H1 (cell line): ENCODE measurements around the gene COX7A2. TPM values are rescaled to one million over a fixed set of nuclear protein-coding genes. Genes with fewer than 3 reads are reported as not detected.

Experiments used
- CTCF ChIA-PET: fragments of 300-600 bp; sonication (Branson Sonifier 250); formaldehyde crosslinking; loops from one replicate; lab custom pipeline; 2021; ENCODE audit not compliant: partially characterized antibody; lab: Charles Lee
- POLR2A ChIA-PET: fragments of 300-600 bp; sonication (Branson Sonifier 250); formaldehyde crosslinking; loops from one replicate; lab custom pipeline; 2021; ENCODE audit warnings: inconsistent platforms; ENCODE audit not compliant: partially characterized antibody; lab: Charles Lee
- DNase-seq, 2 experiments: peaks; one replicate each; pipeline versions ENCODE4 v3.0.0 to v3.0.0-alpha.2; 2010 to 2022; ENCODE audit warnings: low spot score in 2 of 2, low read depth in 1 of 2, mixed read lengths in 1 of 2
- FAIRE-seq: peaks from 2 replicates; lab custom pipeline; 2011; peaks lifted over from hg19 to GRCh38; lab: Jason Lieb, UNC
- H2AFZ ChIP-seq: 2 replicates; pipeline ENCODE4 v1.8.1; 2012; ENCODE audit warnings: low read length, inconsistent platforms
- H2AK5ac ChIP-seq: 2 replicates; pipeline ENCODE4 v1.6.1; 2013; ENCODE audit warnings: low read depth, low read length
- H2BK120ac ChIP-seq: replicated peaks from 2 replicates; pipeline ENCODE3; 2013; ENCODE audit warnings: low read depth, low read length, inconsistent platforms
- H2BK12ac ChIP-seq: 2 replicates; pipeline ENCODE4 v1.6.1; 2013; ENCODE audit warnings: low read depth, low read length
- H2BK15ac ChIP-seq: 2 replicates; pipeline ENCODE4 v1.6.1; 2013; ENCODE audit warnings: low read length
- H2BK20ac ChIP-seq: 2 replicates; pipeline ENCODE4 v1.6.1; 2013; ENCODE audit warnings: low read length
- H2BK5ac ChIP-seq: 2 replicates; pipeline ENCODE4 v1.6.1; 2013; ENCODE audit warnings: low read depth, low read length
- H3K14ac ChIP-seq: 2 replicates; pipeline ENCODE4 v1.6.1; 2013; ENCODE audit warnings: inconsistent platforms; ENCODE audit not compliant: insufficient read length
- H3K18ac ChIP-seq: 2 replicates; pipeline ENCODE4 v1.6.1; 2013; ENCODE audit warnings: low read length; ENCODE audit errors: extremely low read depth
- H3K23ac ChIP-seq: 2 replicates; pipeline ENCODE4 v1.6.1; 2013; ENCODE audit warnings: inconsistent platforms; ENCODE audit not compliant: insufficient read length
- H3K23me2 ChIP-seq: 2 replicates; pipeline ENCODE4 v1.6.1; 2013; ENCODE audit warnings: low read depth, low read length
- H3K27ac ChIP-seq: 2 replicates; pipeline ENCODE4 v1.6.1; 2011; ENCODE audit warnings: low read depth, low read length, inconsistent platforms
- H3K27me3 ChIP-seq, 4 experiments: replicated peaks in 1 of 4; 1 replicate in 1 of 4; 2 replicates in 3 of 4; pipeline versions ENCODE4 v1.6.1 to v1.8.1; 2011 to 2013; ENCODE audit warnings: low read length in 3 of 4, mild to moderate bottlenecking in 3 of 4, inconsistent platforms in 2 of 4, mixed read lengths in 2 of 4, moderate library complexity in 1 of 4; ENCODE audit not compliant: control insufficient read depth in 3 of 4, insufficient read depth in 3 of 4; ENCODE audit errors: extremely low read depth in 1 of 4
- H3K36me3 ChIP-seq, 4 experiments: 2 replicates each; pipeline versions ENCODE4 v1.6.1 to v1.8.1; 2011 to 2013; ENCODE audit warnings: mild to moderate bottlenecking in 4 of 4, low read length in 3 of 4, moderate library complexity in 2 of 4, control low read depth in 1 of 4, inconsistent platforms in 1 of 4; ENCODE audit not compliant: insufficient read depth in 4 of 4, control insufficient read depth in 2 of 4
- H3K4ac ChIP-seq: replicated peaks from 2 replicates; pipeline ENCODE3; 2013; ENCODE audit warnings: low read length, low read depth, mixed read lengths, inconsistent platforms; ENCODE audit not compliant: insufficient read length
- H3K4me1 ChIP-seq, 4 experiments: replicated peaks in 1 of 4; 1 replicate in 1 of 4; 2 replicates in 3 of 4; pipeline versions ENCODE4 v1.6.1 to v1.8.1; 2011 to 2013; ENCODE audit warnings: low read length in 3 of 4, inconsistent platforms in 2 of 4, mixed read lengths in 1 of 4; ENCODE audit not compliant: insufficient read depth in 4 of 4, control insufficient read depth in 3 of 4
- H3K4me2 ChIP-seq, 2 experiments: 2 replicates each; pipeline versions ENCODE4 v1.6.1 to v1.8.1; 2011 to 2013; ENCODE audit warnings: low read depth in 2 of 2, low read length in 2 of 2, control low read depth in 1 of 2, inconsistent platforms in 1 of 2, mild to moderate bottlenecking in 1 of 2; ENCODE audit not compliant: insufficient read depth in 1 of 2
- H3K4me3 ChIP-seq, 4 experiments: fragments of 200-600, 300-600 bp in 1 of 4; sonication (generic), shearing (Covaris generic), sonication (Bioruptor Twin) in 1 of 4; 2 replicates each; pipeline versions ENCODE4 v1.5.1 to v1.8.1; 2011 to 2016; ENCODE audit warnings: low read length in 4 of 4, low read depth in 3 of 4, control low read depth in 2 of 4, inconsistent platforms in 2 of 4, mild to moderate bottlenecking in 2 of 4, mixed read lengths in 1 of 4, moderate library complexity in 1 of 4; ENCODE audit not compliant: insufficient read depth in 2 of 4; ENCODE audit errors: extremely low read depth in 1 of 4
- H3K56ac ChIP-seq: replicated peaks from 2 replicates; pipeline ENCODE3; 2013; ENCODE audit warnings: low read depth, mild to moderate bottlenecking, mixed read lengths, low read length, inconsistent platforms; ENCODE audit not compliant: insufficient read length
- H3K79me1 ChIP-seq: 2 replicates; pipeline ENCODE4 v1.6.1; 2013; ENCODE audit warnings: low read depth, low read length, control low read depth
- H3K79me2 ChIP-seq, 2 experiments: 2 replicates each; pipeline versions ENCODE4 v1.6.1 to v1.8.1; 2012 to 2013; ENCODE audit warnings: low read length in 2 of 2, mild to moderate bottlenecking in 2 of 2, inconsistent platforms in 1 of 2; ENCODE audit not compliant: insufficient read depth in 2 of 2, control insufficient read depth in 1 of 2
- H3K9ac ChIP-seq, 4 experiments: replicated peaks in 1 of 4; 1 replicate in 1 of 4; 2 replicates in 3 of 4; pipeline versions ENCODE4 v1.6.1 to v1.8.1; 2011 to 2013; ENCODE audit warnings: low read depth in 3 of 4, low read length in 3 of 4, control low read depth in 2 of 4, mild to moderate bottlenecking in 2 of 4, moderate library complexity in 2 of 4, inconsistent platforms in 1 of 4; ENCODE audit errors: extremely low read depth in 1 of 4
- H3K9me3 ChIP-seq, 2 experiments: 2 replicates each; pipeline versions ENCODE4 v1.6.1 to v1.8.1; 2012 to 2013; ENCODE audit warnings: mild to moderate bottlenecking in 2 of 2, moderate library complexity in 2 of 2, control low read depth in 1 of 2, inconsistent platforms in 1 of 2, low read depth in 1 of 2, low read length in 1 of 2, mixed read lengths in 1 of 2; ENCODE audit not compliant: insufficient read depth in 2 of 2
- H4K20me1 ChIP-seq, 2 experiments: replicated peaks in 1 of 2; 2 replicates each; pipeline versions ENCODE3 to v1.8.1; 2011 to 2013; ENCODE audit warnings: inconsistent platforms in 2 of 2, low read length in 2 of 2, mild to moderate bottlenecking in 1 of 2; ENCODE audit not compliant: insufficient read depth in 2 of 2, control insufficient read depth in 1 of 2
- H4K5ac ChIP-seq: 2 replicates; pipeline ENCODE4 v1.6.1; 2013; ENCODE audit warnings: low read length, low read depth, mixed read lengths, inconsistent platforms; ENCODE audit not compliant: insufficient read length
- H4K8ac ChIP-seq: 2 replicates; pipeline ENCODE4 v1.8.0; 2013; ENCODE audit warnings: mild to moderate bottlenecking, moderate library complexity, low read length, inconsistent platforms; ENCODE audit not compliant: insufficient read depth; ENCODE audit errors: extremely low read depth
- H4K91ac ChIP-seq: replicated peaks from 2 replicates; pipeline ENCODE3; 2013; ENCODE audit warnings: low read length, mixed read lengths, inconsistent platforms; ENCODE audit not compliant: insufficient read length
- CBX5 ChIP-seq: fragments of 300-800, 300-1000 bp; sonication (generic); IDR thresholded peaks from 2 replicates; pipeline ENCODE4 v1.7.1; 2016; ENCODE audit warnings: antibody characterized with exemption, low read length, low read depth
- GABPA ChIP-seq: IDR thresholded peaks from 2 replicates; pipeline ENCODE4 v1.6.1; 2011; ENCODE audit warnings: mild to moderate bottlenecking, low read length, moderate library complexity, borderline replicate concordance; ENCODE audit not compliant: insufficient read depth
- RFX5 ChIP-seq: IDR thresholded peaks from 2 replicates; pipeline ENCODE4 v1.6.1; 2011; ENCODE audit warnings: low read depth, low read length, improper control_type of control experiment, borderline replicate concordance
- WGBS, 2 experiments: shearing (Covaris generic) in 1 of 2; methylation state at CpG; one replicate each; pipeline versions ENCODE4 v1.1.6 to v1.1.7; 2013 to 2015; ENCODE audit warnings: low lambda C conversion rate in 2 of 2, mixed read lengths in 2 of 2, inconsistent platforms in 1 of 2, low coverage in 1 of 2, missing lambda C conversion rate in 1 of 2; ENCODE audit not compliant: insufficient replicate concordance in 2 of 2, insufficient coverage in 1 of 2, insufficient read length in 1 of 2; ENCODE audit errors: extremely low coverage in 1 of 2, missing lambda C conversion rate in 1 of 2; 5-methylcytosine and 5-hydroxymethylcytosine counted together
- polyA plus RNA-seq, 7 experiments: library from polyadenylated mRNA; depleted of rRNA in 3 of 7; stranded (reverse) in 5 of 7; unstranded in 2 of 7; fragments of >200 nt in 5 of 7; fragments of 200-250 nt in 2 of 7; gene quantifications; 1 replicate in 5 of 7; 2 replicates in 1 of 7; 4 replicates in 1 of 7; pipeline versions ENCODE4 v1.2.1 to v1.2.3, GENCODE V29; 2011 to 2013; ENCODE audit warnings: missing spikeins in 2 of 7, mixed read lengths in 2 of 7
- total RNA-seq: library from RNA; stranded (reverse); fragmentation: NEBNext Ultra II Directional; extraction: Animal tissue kit (Norgen Biotek cat#: 25700); gene quantifications from 2 replicates; pipeline ENCODE4 v1.2.1, GENCODE V29; 2021

The COX7A2 gene
- total and polyA plus RNA-seq, 2 of the 8 experiments (the other 6 are each of a cell fraction or from before 2014, with no cell fraction given) = 262 to 468 TPM

- Histone ChIP-seq H3K23ac (no peak overlapping the region), H3K4ac (no peak overlapping the region), H2BK15ac (no peak overlapping the region), H3K4me1 (peaks cover 3 to 9% (median 7%) of the 10 kb centered on the region in 4 experiments), H3K23me2 (no peaks in the 10 kb centered on the region), H3K9ac (no peak overlapping the region), H4K8ac (no peak overlapping the region), H4K20me1 (no peaks in the 10 kb centered on the region), H3K18ac (no peak overlapping the region), H3K56ac (no peak overlapping the region), H2AK5ac (no peak overlapping the region), H3K4me2 (no peak overlapping the region), H3K4me3 (no peak overlapping the region), H2BK12ac (no peak overlapping the region), H2BK5ac (no peak overlapping the region), H2AFZ (no peak overlapping the region), H3K9me3 (no peaks in the 10 kb centered on the region), H2BK120ac (no peak overlapping the region), H3K36me3 (no peaks in the 10 kb centered on the region), H3K79me2 (no peaks in the 10 kb centered on the region), H4K91ac (no peak overlapping the region), H3K27me3 (no peaks in the 10 kb centered on the region), H3K14ac (no peak overlapping the region), H3K79me1 (no peaks in the 10 kb centered on the region), H3K27ac (no peak overlapping the region), H4K5ac (no peak overlapping the region), H2BK20ac (no peak overlapping the region)
- ChIA-PET POLR2A (no interaction called here), CTCF (no interaction called here)
- TF ChIP-seq CBX5 = no peak
- no peak for TF ChIP-seq GABPA
- no peak for TF ChIP-seq RFX5
- no peak for DNase-seq
- 93% methylated on average over 1 of the region's 1 CpG; no CpG with 5 or more reads in 1 of the 2 experiments for WGBS, 2 experiments
- no peak for FAIRE-seq
Measured at GRCh38 chr6:75291744-75292143, 48.1 kb upstream of the COX7A2 start.
